ENCODE results near the gene BST1.

GRCh38 chr4:15707363-15707715, 4.5 kb downstream of the BST1 start:
- TF ChIP-seq POLR2A (IDR thresholded peaks at IDR 0.05; ENCODE audit: low read length) (no peak), GATA1 (IDR thresholded peaks at IDR 0.05; ENCODE audit: low read depth, low read length) (no peak)

Data from erythroblast (primary cell).